OCI-LY7 (cell line): ENCODE measurements around the gene RALGAPA2. TPM values are rescaled to one million over a fixed set of nuclear protein-coding genes. Genes with fewer than 3 reads are reported as not detected.

Experiments used
- BruUV-seq: library from RNA; stranded (reverse); fragments of 400-500 nt; replicated peaks from 2 replicates; lab custom pipeline; 2021; lab: Mats Ljungman, UMichigan
- CTCF ChIA-PET: fragments of 300-600 bp; sonication (Branson Sonifier 250); formaldehyde crosslinking; loops from one replicate; lab custom pipeline; 2022; ENCODE audit warnings: antibody characterized with exemption; ENCODE audit not compliant: unreplicated experiment; lab: Charles Lee
- POLR2A ChIA-PET: fragments of 300-600 bp; sonication (Branson Sonifier 250); formaldehyde crosslinking; loops from one replicate; lab custom pipeline; 2022; ENCODE audit warnings: antibody characterized with exemption; lab: Charles Lee
- DNase-seq: peaks from one replicate; pipeline ENCODE4 v3.0.0-alpha.2; 2015; ENCODE audit warnings: low spot score
- H2AFZ ChIP-seq: fragments of 200-600 bp; sonication (generic), shearing (Covaris generic); 2 replicates; pipeline ENCODE4 v1.6.1; 2014; ENCODE audit warnings: mild to moderate bottlenecking, antibody characterized with exemption, low read length, moderate library complexity
- H3K27ac ChIP-seq: fragments of 200-600 bp; sonication (generic); 2 replicates; pipeline ENCODE4 v1.5.1; 2014; ENCODE audit warnings: mixed run types, low read depth, mild to moderate bottlenecking, moderate library complexity, low read length, inconsistent platforms; ENCODE audit not compliant: poor library complexity, severe bottlenecking
- H3K36me3 ChIP-seq: fragments of 200-600 bp; sonication (generic); 2 replicates; pipeline ENCODE4 v1.6.1; 2014; ENCODE audit warnings: mild to moderate bottlenecking, antibody characterized with exemption, low read length, moderate library complexity, mixed read lengths; ENCODE audit not compliant: insufficient read depth
- H3K4me1 ChIP-seq: fragments of 200-600 bp; sonication (generic); 2 replicates; pipeline ENCODE4 v1.5.1; 2014; ENCODE audit warnings: mild to moderate bottlenecking, low read length; ENCODE audit not compliant: insufficient read depth, poor library complexity, severe bottlenecking
- H3K4me2 ChIP-seq: fragments of 200-600 bp; sonication (generic); 2 replicates; pipeline ENCODE4 v1.6.1; 2014; ENCODE audit warnings: mild to moderate bottlenecking, low read length
- H3K4me3 ChIP-seq: fragments of 200-600 bp; sonication (generic); 2 replicates; pipeline ENCODE4 v1.5.1; 2014; ENCODE audit warnings: mild to moderate bottlenecking, low read depth, low read length; ENCODE audit not compliant: poor library complexity, severe bottlenecking
- H3K79me2 ChIP-seq: fragments of 200-600 bp; sonication (generic); 2 replicates; pipeline ENCODE4 v1.6.1; 2016; ENCODE audit warnings: low read depth, mild to moderate bottlenecking, low read length, moderate library complexity, mixed read lengths; ENCODE audit not compliant: insufficient read depth
- H3K9me2 ChIP-seq: fragments of 200-600 bp; sonication (generic); 2 replicates; pipeline ENCODE4 v1.6.1; 2016; ENCODE audit warnings: mild to moderate bottlenecking, low read length, mixed read lengths; ENCODE audit not compliant: insufficient read depth
- H3K9me3 ChIP-seq: fragments of 200-600 bp; sonication (generic); 2 replicates; pipeline ENCODE4 v1.6.1; 2014; ENCODE audit warnings: mild to moderate bottlenecking, mixed run types, low read length, mixed read lengths
- H4K20me1 ChIP-seq: fragments of 200-600 bp; sonication (generic); 2 replicates; pipeline ENCODE4 v1.6.1; 2014; ENCODE audit warnings: mild to moderate bottlenecking, antibody characterized with exemption, low read length, moderate library complexity, mixed read lengths; ENCODE audit not compliant: insufficient read depth
- CTCF ChIP-seq: fragments of 200-600 bp; sonication (generic); conservative IDR thresholded peaks from 2 replicates; pipeline ENCODE4 v1.5.1; 2014; ENCODE audit warnings: mild to moderate bottlenecking, antibody characterized with exemption, low read length, moderate library complexity, mixed read lengths
- EZH2phosphoT487 ChIP-seq: fragments of 200-600 bp; sonication (generic); IDR thresholded peaks from 2 replicates; pipeline ENCODE4 v1.6.1; 2018; ENCODE audit warnings: low read depth, borderline replicate concordance, mild to moderate bottlenecking, mixed run types, antibody characterized with exemption, low read length, moderate library complexity, mixed read lengths
- intact Hi-C: fragments of 100-400 bp; cut with micrococcal nuclease; formaldehyde crosslinking; loops from one replicate; pipeline ENCODE4 v1.10.0; 2022; ENCODE audit not compliant: unreplicated experiment
- total RNA-seq, 2 experiments: library from RNA; depleted of rRNA in 1 of 2; stranded (reverse); fragments of >200 nt in 1 of 2; shearing (Covaris generic) in 1 of 2; gene quantifications; 2 replicates each; pipeline ENCODE4 v1.2.3, GENCODE V29; 2014 to 2022

RALGAPA2 gene
- total RNA-seq, 2 experiments from 2014 or later: 9.1 to 17.8 TPM

GRCh38 chr20:20368418-20369249 is 343.8 kb downstream of the RALGAPA2 start:
- ChIA-PET CTCF (no interaction called here), POLR2A (no interaction called here)
- intact Hi-C loops: no loop called here
- no peaks in the 10 kb centered on the region for H3K4me1 ChIP-seq
- no peak overlapping the region for H2AFZ ChIP-seq
- no peaks in the 10 kb centered on the region for H4K20me1 ChIP-seq
- H3K4me3 ChIP-seq: no peak overlapping the region
- BruUV-seq: no TSS peak
- H3K36me3 ChIP-seq: no peaks in the 10 kb centered on the region
- DNase-seq: no peak
- no peak for TF ChIP-seq CTCF
- TF ChIP-seq EZH2phosphoT487: no peak
- H3K9me2 ChIP-seq: no peaks in the 10 kb centered on the region
- H3K27ac ChIP-seq: no peak overlapping the region
- no peak overlapping the region for H3K4me2 ChIP-seq
- no peaks in the 10 kb centered on the region for H3K9me3 ChIP-seq
- no peaks in the 10 kb centered on the region for H3K79me2 ChIP-seq

- Histone ChIP-seq H3K79me2 (no peaks in the 10 kb centered on the region), H3K9me3 (no peaks in the 10 kb centered on the region), H3K36me3 (no peaks in the 10 kb centered on the region), H3K27ac (no peak within 1 kb of the TSS), H3K4me1 (no peaks in the 10 kb centered on the region), H3K4me2 (no peak within 1 kb of the TSS), H2AFZ (no peak within 1 kb of the TSS), H3K4me3 (no peak within 1 kb of the TSS), H3K9me2 (no peaks in the 10 kb centered on the region), H4K20me1 (no peaks in the 10 kb centered on the region)
- ChIA-PET CTCF (no interaction called here), POLR2A (no interaction called here)
- BruUV-seq: no TSS peak
- DNase-seq: no peak
- intact Hi-C loops: no loop called here
- TF ChIP-seq EZH2phosphoT487 (no peak), CTCF (no peak)
Observed at GRCh38 chr20:20367575-20368417, 344.6 kb downstream of the RALGAPA2 start, which contains the start of gene INSM1. Gene INSM1 (plus strand): TSS chr20:20368104. CDS start chr20:20368268, 164 bp downstream.
